Measurements from ENCODE around the gene ARSG. TPM values are rescaled to one million over a fixed set of nuclear protein-coding genes. Genes with fewer than 3 reads are reported as not detected.

Gene ARSG
- total and polyA plus RNA-seq, 10 of the 15 experiments (the other 5 are each of a cell fraction or from before 2014, with no cell fraction given), result 2.9 to 13.5 (median 7.6) TPM

DNA sequence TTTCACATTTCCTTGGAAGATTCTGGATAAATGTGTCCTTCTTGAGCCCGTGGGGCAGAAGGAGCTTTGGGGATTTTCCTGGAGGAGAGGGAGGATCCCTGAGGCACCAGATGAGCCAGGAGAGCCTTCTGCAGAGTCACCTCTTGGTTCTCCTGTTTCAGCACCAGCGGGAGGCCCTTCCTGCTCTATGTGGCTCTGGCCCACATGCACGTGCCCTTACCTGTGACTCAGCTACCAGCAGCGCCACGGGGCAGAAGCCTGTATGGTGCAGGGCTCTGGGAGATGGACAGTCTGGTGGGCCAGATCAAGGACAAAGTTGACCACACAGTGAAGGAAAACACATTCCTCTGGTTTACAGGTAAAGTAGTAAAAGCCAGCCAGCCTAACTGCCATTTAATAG, 77.1 kb downstream of the ARSG start (continued):
- TF ChIP-seq RUNX3 (IDR thresholded peaks at IDR 0.05; ENCODE audit: low read length) (no peak), SMC3 (IDR thresholded peaks at IDR 0.05; ENCODE audit: borderline replicate concordance, low read length) (no peak)

DNA sequence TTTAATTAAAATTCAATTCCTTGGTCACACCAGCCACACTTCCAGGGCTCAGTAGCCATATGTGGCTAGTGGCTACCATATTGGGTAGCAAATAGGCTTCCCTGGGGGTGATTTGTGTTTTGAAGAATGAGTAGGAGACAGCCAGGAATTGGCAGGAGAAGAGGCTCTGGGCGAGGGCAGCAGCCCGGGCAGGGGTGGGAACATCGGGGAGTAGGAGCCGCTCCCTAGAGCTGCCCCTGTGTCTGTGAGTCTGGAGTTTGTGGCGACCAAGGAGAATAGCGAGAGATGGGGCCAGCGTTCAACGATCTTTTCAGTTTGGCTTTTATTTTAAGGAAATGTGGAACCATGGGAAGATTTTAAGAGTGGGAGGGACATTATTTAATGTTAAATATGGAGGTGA, 84.3 kb downstream of the ARSG start:
- RAD21 ChIA-PET (ENCODE audit: unreplicated experiment), result interaction anchor here (0.6 kb wide), 1 partner anchor 24 kb away, joined by 3 read pairs; no protein-coding TSS in a partner anchor
- Histone ChIP-seq H3K36me3 (ENCODE audit: control insufficient read depth in 2 of 2, insufficient read depth in 2 of 2, low read length in 1 of 2) (no peaks in the 10 kb centered on the region), H3K79me2 (ENCODE audit: control insufficient read depth, insufficient read depth, low read length) (no peaks in the 10 kb centered on the region), H3K9me3 (replicated peaks; ENCODE audit: control insufficient read depth, insufficient read depth, low read length) (no peaks in the 10 kb centered on the region), H3K4me2 (ENCODE audit: control insufficient read depth, insufficient read depth) (no peak overlapping the region), H2AFZ (ENCODE audit: control insufficient read depth, low read depth, low read length) (no peak overlapping the region), H3K9ac (ENCODE audit: control insufficient read depth, insufficient read depth, low read length) (no peak overlapping the region), H3K4me3 (no peak overlapping the region), H4K20me1 (ENCODE audit: control insufficient read depth, insufficient read depth) (no peaks in the 10 kb centered on the region), H3K27ac (ENCODE audit: control insufficient read depth, insufficient read depth) (no peak overlapping the region), H3K27me3 (replicated peaks in 1 of 2; ENCODE audit: control insufficient read depth in 2 of 2, insufficient read depth in 2 of 2, low read length in 1 of 2) (no peaks in the 10 kb centered on the region), H3K4me1 (ENCODE audit: control insufficient read depth, insufficient read depth, low read length) (no peaks in the 10 kb centered on the region)
- DNase-seq (ENCODE audit: low read depth, low spot score) (no peak), FAIRE-seq (no peak), ATAC-seq (no peak)
- intact Hi-C loops (cut with micrococcal nuclease; ENCODE audit: unreplicated experiment) (no loop called here), in situ Hi-C loops (cut with MboI) (no loop called here)
- POLR2A ChIA-PET, result no interaction called here
- CTCF ChIA-PET, result interaction anchor here (0.9 to 1.5 kb wide), 3 partner anchors 23 to 202 kb away, joined by 3 to 5 read pairs (median 3); no protein-coding TSS in a partner anchor
- no TSS peak for BruUV-seq (replicated peaks)
- SMC1A ChIA-PET (ENCODE audit: uncharacterized antibody, unreplicated experiment), result no interaction called here
- WGBS (ENCODE audit: insufficient coverage, insufficient replicate concordance, low lambda C conversion rate, missing lambda C conversion rate), result 87% methylated on average over 8 of the region's 8 CpGs
- TF ChIP-seq TAF1 (IDR thresholded peaks at IDR 0.05; ENCODE audit: borderline replicate concordance, low read depth, low read length) (no peak), POLR2A (IDR thresholded peaks at IDR 0.05; ENCODE audit: low read depth, low read length) (no peak), CBFB (IDR thresholded peaks at IDR 0.05; ENCODE audit: low read depth) (no peak), YY1 (IDR thresholded peaks at IDR 0.05; ENCODE audit: low read depth, low read length) (no peak), MTA3 (IDR thresholded peaks at IDR 0.05; ENCODE audit: borderline replicate concordance, low read length) (no peak), FOXM1 (IDR thresholded peaks at IDR 0.05; ENCODE audit: low read depth, low read length) (no peak), ZZZ3 (IDR thresholded peaks at IDR 0.05; ENCODE audit: control insufficient read depth, insufficient read length, low read depth) (no peak), NFIC (IDR thresholded peaks at IDR 0.05; ENCODE audit: low read depth, low read length) (no peak), IRF4 (IDR thresholded peaks at IDR 0.05; ENCODE audit: low read depth, low read length) (no peak), NBN (IDR thresholded peaks at IDR 0.05) (no peak), BCL11A (IDR thresholded peaks at IDR 0.05; ENCODE audit: low read depth, low read length) (no peak), CHD2 (IDR thresholded peaks at IDR 0.05; ENCODE audit: borderline replicate concordance, low read depth, low read length) (no peak)
- TF ChIP-seq, protein P1, sequence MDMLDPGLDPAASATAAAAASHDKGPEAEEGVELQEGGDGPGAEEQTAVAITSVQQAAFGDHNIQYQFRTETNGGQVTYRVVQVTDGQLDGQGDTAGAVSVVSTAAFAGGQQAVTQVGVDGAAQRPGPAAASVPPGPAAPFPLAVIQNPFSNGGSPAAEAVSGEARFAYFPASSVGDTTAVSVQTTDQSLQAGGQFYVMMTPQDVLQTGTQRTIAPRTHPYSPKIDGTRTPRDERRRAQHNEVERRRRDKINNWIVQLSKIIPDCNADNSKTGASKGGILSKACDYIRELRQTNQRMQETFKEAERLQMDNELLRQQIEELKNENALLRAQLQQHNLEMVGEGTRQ (IDR thresholded peaks at IDR 0.05; ENCODE audit: borderline replicate concordance, low read depth, low read length), result no peak
- TF ChIP-seq, protein P2, sequence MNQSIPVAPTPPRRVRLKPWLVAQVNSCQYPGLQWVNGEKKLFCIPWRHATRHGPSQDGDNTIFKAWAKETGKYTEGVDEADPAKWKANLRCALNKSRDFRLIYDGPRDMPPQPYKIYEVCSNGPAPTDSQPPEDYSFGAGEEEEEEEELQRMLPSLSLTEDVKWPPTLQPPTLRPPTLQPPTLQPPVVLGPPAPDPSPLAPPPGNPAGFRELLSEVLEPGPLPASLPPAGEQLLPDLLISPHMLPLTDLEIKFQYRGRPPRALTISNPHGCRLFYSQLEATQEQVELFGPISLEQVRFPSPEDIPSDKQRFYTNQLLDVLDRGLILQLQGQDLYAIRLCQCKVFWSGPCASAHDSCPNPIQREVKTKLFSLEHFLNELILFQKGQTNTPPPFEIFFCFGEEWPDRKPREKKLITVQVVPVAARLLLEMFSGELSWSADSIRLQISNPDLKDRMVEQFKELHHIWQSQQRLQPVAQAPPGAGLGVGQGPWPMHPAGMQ (IDR thresholded peaks at IDR 0.05; ENCODE audit: borderline replicate concordance), result no peak
- TF ChIP-seq, protein P3, sequence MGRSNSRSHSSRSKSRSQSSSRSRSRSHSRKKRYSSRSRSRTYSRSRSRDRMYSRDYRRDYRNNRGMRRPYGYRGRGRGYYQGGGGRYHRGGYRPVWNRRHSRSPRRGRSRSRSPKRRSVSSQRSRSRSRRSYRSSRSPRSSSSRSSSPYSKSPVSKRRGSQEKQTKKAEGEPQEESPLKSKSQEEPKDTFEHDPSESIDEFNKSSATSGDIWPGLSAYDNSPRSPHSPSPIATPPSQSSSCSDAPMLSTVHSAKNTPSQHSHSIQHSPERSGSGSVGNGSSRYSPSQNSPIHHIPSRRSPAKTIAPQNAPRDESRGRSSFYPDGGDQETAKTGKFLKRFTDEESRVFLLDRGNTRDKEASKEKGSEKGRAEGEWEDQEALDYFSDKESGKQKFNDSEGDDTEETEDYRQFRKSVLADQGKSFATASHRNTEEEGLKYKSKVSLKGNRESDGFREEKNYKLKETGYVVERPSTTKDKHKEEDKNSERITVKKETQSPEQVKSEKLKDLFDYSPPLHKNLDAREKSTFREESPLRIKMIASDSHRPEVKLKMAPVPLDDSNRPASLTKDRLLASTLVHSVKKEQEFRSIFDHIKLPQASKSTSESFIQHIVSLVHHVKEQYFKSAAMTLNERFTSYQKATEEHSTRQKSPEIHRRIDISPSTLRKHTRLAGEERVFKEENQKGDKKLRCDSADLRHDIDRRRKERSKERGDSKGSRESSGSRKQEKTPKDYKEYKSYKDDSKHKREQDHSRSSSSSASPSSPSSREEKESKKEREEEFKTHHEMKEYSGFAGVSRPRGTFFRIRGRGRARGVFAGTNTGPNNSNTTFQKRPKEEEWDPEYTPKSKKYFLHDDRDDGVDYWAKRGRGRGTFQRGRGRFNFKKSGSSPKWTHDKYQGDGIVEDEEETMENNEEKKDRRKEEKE (IDR thresholded peaks at IDR 0.05), result no peak
